Esophagus muscularis mucosa (tissue), 4 donors: ENCODE data around the gene RUNX3. TPM values are rescaled to one million over a fixed set of nuclear protein-coding genes. Genes with fewer than 3 reads are reported as not detected.

Experiments
- DNase-seq: peaks from one replicate; pipeline ENCODE4 v3.0.0-alpha.2; 2017; ENCODE audit errors: extremely low spot score
- H3K27ac ChIP-seq, 4 donors: fragments of 200-600 bp; sonication (generic); replicated peaks in 1 of 4; 1 replicate in 3 of 4; 2 replicates in 1 of 4; pipeline ENCODE4 v1.5.1; 2016 to 2019; ENCODE audit warnings: mild to moderate bottlenecking in 1 of 4
- H3K27me3 ChIP-seq, 4 donors: fragments of 200-600 bp; sonication (generic); one replicate each; pipeline versions ENCODE4 v1.5.1 to v1.6.0; 2016 to 2019
- H3K36me3 ChIP-seq, 4 donors: fragments of 200-600 bp; sonication (generic); one replicate each; pipeline ENCODE4 v1.5.1; 2016 to 2019
- H3K4me1 ChIP-seq, 4 donors: fragments of 200-600 bp; sonication (generic); one replicate each; pipeline ENCODE4 v1.5.1; 2016 to 2019
- H3K4me3 ChIP-seq, 4 donors: fragments of 200-600 bp; sonication (generic); 1 replicate in 2 of 4; 2 replicates in 2 of 4; pipeline ENCODE4 v1.5.1; 2016 to 2019; ENCODE audit warnings: mild to moderate bottlenecking in 4 of 4, moderate library complexity in 1 of 4
- H3K9me3 ChIP-seq, 4 donors: fragments of 200-600 bp; sonication (generic); 1 replicate in 3 of 4; 2 replicates in 1 of 4; pipeline ENCODE4 v1.5.1; 2016 to 2019
- CTCF ChIP-seq, 3 experiments: fragments of 200-600 bp in 2 of 3; fragments of 450-650 bp in 1 of 3; sonication (generic) in 2 of 3; IDR thresholded peaks; one replicate each; pipeline ENCODE4 v1.5.1; 2017 to 2019; ENCODE audit warnings: antibody characterized with exemption in 3 of 3, mild to moderate bottlenecking in 2 of 3, moderate library complexity in 1 of 3
- EP300 ChIP-seq: sonication (generic); formaldehyde crosslinking; IDR thresholded peaks from one replicate; pipeline ENCODE4 v1.6.1; 2017; ENCODE audit warnings: antibody characterized with exemption
- POLR2A ChIP-seq: fragments of 450-650 bp; IDR thresholded peaks from one replicate; pipeline ENCODE4 v1.6.1; 2017; ENCODE audit warnings: antibody characterized with exemption, moderate library complexity, mild to moderate bottlenecking, low read depth
- POLR2AphosphoS5 ChIP-seq, 2 donors: sonication (generic); formaldehyde crosslinking; IDR thresholded peaks; one replicate each; pipeline ENCODE4 v1.6.1; 2017; ENCODE audit warnings: antibody characterized with exemption in 2 of 2
- WGBS: methylation state at CpG from one replicate; pipeline ENCODE4 v1.1.5; 2018; 5-methylcytosine and 5-hydroxymethylcytosine counted together
- intact Hi-C: fragments of 100-400 bp; cut with DNase I; formaldehyde crosslinking; loops from one replicate; pipeline ENCODE4 v1.15.1; 2023
- total RNA-seq, 4 donors: library from RNA; depleted of rRNA; stranded (reverse); fragments of >200 nt; gene quantifications; one replicate each; pipeline versions ENCODE4 v1.1.0 to v1.2.1, GENCODE V29; 2016

Gene RUNX3
- total RNA-seq, 4 donors from 2014 or later, result 0.91 to 4.4 (median 2.3) TPM

DNA sequence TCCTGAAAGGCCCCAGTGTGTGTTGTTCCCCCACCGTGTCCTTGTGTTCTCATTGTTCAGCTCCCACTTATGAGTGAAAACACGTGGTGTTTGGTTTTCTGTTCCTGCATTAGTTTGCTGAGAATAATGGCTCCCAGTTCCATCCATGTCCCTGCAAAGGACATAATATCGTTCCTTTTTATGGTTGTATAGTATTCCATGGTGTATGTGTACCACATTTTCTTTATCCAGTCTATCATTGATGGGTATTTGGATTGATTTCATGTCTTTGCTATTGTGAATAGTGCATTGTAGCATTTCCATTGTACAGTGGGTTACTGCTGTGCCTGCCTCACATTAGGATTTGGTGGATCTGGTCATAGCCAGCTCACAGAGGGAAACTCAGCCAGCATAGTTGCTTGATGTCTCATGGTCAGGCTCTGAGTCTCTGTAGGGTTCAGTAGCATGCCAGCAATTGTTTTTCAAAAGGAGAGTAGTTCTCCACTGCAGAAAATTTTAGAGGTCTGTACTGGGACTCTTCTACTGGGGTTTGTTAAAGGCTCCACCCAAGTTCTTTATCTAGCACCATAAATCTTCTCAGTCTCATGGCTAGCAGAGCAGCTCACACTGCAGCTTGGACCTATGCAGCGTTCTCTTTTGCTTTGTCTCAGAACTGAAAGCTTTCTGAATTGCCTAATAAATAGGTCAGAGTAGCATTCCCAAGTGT lies 41.0 kb downstream of the RUNX3 start:
- 87% methylated on average over 4 of the region's 4 CpGs for WGBS
- no peak for DNase-seq

GRCh38 chr1:24888061-24888970 lies 41.8 kb downstream of the RUNX3 start:
- Histone ChIP-seq H3K4me3 (no peak overlapping the region), H3K9me3 (peaks cover 0 to 10% (median 4%) of the 10 kb centered on the region in 4 donors), H3K27me3 (peaks cover 0 to 37% (median 0%) of the 10 kb centered on the region in 4 donors), H3K4me1 (no peaks in the 10 kb centered on the region), H3K36me3 (no peaks in the 10 kb centered on the region), H3K27ac (no peak overlapping the region)
- DNase-seq, result no peak
- WGBS, result 92% methylated on average over 9 of the region's 9 CpGs
- intact Hi-C loops, result no loop called here
- TF ChIP-seq POLR2AphosphoS5 (IDR thresholded peaks at IDR 0.05) (no peak), POLR2A (no peak), EP300 (no peak), CTCF (IDR thresholded peaks at IDR 0.05) (no peak)

More for the DNA sequence above, 41.0 kb downstream of the RUNX3 start:
- TF ChIP-seq POLR2A, result no peak
- TF ChIP-seq POLR2AphosphoS5 (IDR thresholded peaks at IDR 0.05), result no peak
- TF ChIP-seq CTCF (IDR thresholded peaks at IDR 0.05), result no peak
- TF ChIP-seq EP300, result no peak
- no peaks in the 10 kb centered on the region for H3K36me3 ChIP-seq
- peaks cover 0 to 3% (median under 1%) of the 10 kb centered on the region in 4 donors for H3K9me3 ChIP-seq
- H3K4me1 ChIP-seq, result no peaks in the 10 kb centered on the region
- H3K4me3 ChIP-seq, result no peak overlapping the region
- H3K27me3 ChIP-seq, result peaks cover 0 to 37% (median 0%) of the 10 kb centered on the region in 4 donors
- H3K27ac ChIP-seq, result no peak overlapping the region
- intact Hi-C loops, result no loop called here

DNA sequence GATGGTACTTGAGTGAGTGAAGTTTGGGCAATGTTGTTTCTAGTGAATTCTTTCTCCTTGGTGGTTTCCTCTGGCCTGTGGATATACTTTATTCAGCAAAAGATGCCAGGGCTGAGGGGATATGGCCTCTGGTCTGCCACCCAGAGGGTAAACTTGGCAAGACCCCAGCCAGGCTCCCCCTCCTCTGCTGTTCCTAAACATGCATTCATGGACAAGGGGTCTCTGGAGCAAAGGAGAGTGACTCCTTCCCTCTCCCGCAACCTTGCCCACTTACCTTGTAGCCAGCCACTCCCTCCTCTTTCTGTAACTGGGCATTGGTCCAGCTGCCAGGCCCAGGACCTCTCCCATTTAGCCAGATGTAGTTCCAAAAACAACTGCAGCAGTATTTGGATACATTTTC lies 43.8 kb downstream of the RUNX3 start:
- Histone ChIP-seq H3K4me3 (no peak overlapping the region), H3K36me3 (no peaks in the 10 kb centered on the region), H3K27ac (no peak overlapping the region), H3K4me1 (no peaks in the 10 kb centered on the region), H3K27me3 (peaks cover 0 to 37% (median 0%) of the 10 kb centered on the region in 4 donors), H3K9me3 (peaks cover 0 to 13% (median 6%) of the 10 kb centered on the region in 4 donors)
- TF ChIP-seq POLR2A, result no peak
- no peak for TF ChIP-seq EP300
- TF ChIP-seq POLR2AphosphoS5 (IDR thresholded peaks at IDR 0.05), result no peak
- no peak for TF ChIP-seq CTCF (IDR thresholded peaks at IDR 0.05)
- intact Hi-C loops, result no loop called here
- no peak for DNase-seq
- 100% methylated on average over 1 of the region's 1 CpG for WGBS

GRCh38 chr1:24884751-24885150 lies 45.3 kb downstream of the RUNX3 start:
- H3K4me3 ChIP-seq, result no peak overlapping the region
- DNase-seq, result no peak
- peaks cover 0 to 31% (median 0%) of the 10 kb centered on the region in 4 donors for H3K27me3 ChIP-seq
- intact Hi-C loops, result no loop called here
- no peaks in the 10 kb centered on the region for H3K36me3 ChIP-seq
- peaks cover 0 to 21% (median 6%) of the 10 kb centered on the region in 4 donors for H3K9me3 ChIP-seq
- H3K4me1 ChIP-seq, result no peaks in the 10 kb centered on the region
- H3K27ac ChIP-seq, result no peak overlapping the region
- TF ChIP-seq POLR2A (no peak), POLR2AphosphoS5 (IDR thresholded peaks at IDR 0.05) (no peak), EP300 (no peak), CTCF (IDR thresholded peaks at IDR 0.05) (no peak)
